IPS-18c (cell line): ENCODE results near the gene BPIFB3.

Source experiments
- H3K4me3 ChIP-seq: 2 replicates; pipeline ENCODE4 v1.7.0; 2013; ENCODE audit warnings: low read depth, mild to moderate bottlenecking, low read length, moderate library complexity; ENCODE audit not compliant: insufficient read depth
- H3K9me3 ChIP-seq: one replicate; pipeline ENCODE4 v1.6.1; 2013; ENCODE audit warnings: mild to moderate bottlenecking, low read length, moderate library complexity; ENCODE audit not compliant: control insufficient read depth, insufficient read depth

The BPIFB3 gene, protein sequence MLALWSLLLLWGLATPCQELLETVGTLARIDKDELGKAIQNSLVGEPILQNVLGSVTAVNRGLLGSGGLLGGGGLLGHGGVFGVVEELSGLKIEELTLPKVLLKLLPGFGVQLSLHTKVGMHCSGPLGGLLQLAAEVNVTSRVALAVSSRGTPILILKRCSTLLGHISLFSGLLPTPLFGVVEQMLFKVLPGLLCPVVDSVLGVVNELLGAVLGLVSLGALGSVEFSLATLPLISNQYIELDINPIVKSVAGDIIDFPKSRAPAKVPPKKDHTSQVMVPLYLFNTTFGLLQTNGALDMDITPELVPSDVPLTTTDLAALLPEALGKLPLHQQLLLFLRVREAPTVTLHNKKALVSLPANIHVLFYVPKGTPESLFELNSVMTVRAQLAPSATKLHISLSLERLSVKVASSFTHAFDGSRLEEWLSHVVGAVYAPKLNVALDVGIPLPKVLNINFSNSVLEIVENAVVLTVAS

DNA sequence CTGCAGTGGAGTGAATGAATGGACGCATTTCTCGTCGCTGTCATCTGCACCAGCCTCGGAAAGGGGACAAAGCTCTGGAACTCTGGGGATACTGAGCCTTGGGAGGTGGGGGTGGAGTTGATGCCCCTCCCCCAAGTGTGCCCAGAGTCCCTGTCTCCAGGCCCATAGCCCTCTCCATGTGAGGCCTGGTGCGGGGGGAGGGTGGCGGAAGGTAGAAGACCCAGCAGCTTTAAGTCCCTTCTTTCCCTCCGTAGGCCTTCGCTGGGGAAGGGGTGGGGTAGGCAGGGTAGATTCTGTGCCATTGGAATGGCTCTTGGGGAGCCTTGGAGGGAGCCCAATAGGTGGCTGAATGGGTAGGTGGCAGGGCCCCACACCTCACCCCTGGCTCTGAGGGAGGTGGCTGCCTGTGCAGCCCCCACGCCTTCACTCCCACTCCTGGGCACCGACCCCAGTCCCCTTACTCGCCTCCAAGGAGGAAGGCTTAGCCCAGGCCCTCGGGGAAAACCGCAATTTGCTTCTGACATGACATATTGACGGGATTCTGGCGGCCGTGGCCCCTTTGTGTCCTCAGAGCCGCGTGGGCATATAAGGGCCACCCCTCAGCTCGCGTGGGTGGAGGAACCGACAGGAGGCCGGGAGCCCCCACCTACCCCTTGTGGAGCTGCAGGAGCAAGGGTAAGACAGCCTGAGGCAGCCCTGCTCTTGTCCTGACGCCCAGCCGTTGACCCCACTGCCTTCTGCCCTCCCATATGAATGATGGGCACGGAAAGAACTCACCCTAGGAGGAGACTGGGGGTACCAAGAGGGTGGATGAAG lies at the start of gene BPIFB3:
Gene BPIFB3 (plus strand): TSS at position 613 of the 816 bp plus-strand sequence. CDS start 1,533 bp downstream, outside the sequence.
- no peaks in the 10 kb centered on the region for H3K9me3 ChIP-seq
- no peak within 1 kb of the TSS for H3K4me3 ChIP-seq

DNA sequence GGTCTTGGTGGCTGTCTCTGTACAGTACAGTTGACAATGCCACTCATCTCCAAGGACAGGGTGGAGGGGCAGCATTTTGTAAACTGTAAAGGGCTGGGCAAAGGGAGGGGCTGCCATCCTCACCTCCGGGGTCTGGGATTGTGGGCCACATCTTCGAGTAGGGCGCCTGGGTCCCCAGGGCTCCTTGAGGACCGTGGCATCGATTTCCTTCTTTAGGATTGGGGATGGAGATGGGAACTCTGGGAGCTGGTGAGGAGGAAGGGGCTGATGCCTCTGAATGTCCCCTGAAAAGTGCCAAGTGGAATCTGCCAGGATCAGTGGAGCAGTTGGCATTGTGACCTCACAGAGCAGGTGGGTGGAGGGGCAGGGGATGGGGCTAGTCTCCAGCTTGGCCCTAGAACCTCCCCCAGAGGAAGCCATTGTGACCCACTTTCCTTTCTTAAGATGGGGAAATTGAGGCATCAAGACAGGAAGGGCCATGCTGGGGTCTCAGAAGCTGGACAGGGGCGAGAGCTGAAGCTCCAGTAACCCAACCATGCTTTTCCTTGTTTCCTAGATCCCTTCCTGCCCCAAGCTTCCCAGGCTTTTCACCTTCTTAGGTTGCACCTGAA lies 49.5 kb upstream of the BPIFB3 start, which contains the start of gene SUN5:
Gene SUN5 (minus strand): TSS at position 293 of the 611 bp plus-strand sequence. CDS start 93 bp downstream, at position 200.
- Histone ChIP-seq H3K4me3 (no peak within 1 kb of the TSS), H3K9me3 (no peaks in the 10 kb centered on the region)

GRCh38 chr20:33005132-33005566 lies 48.6 kb upstream of the BPIFB3 start:
- Histone ChIP-seq H3K9me3 (no peaks in the 10 kb centered on the region), H3K4me3 (no peak overlapping the region)

- Histone ChIP-seq H3K9me3 (no peaks in the 10 kb centered on the region), H3K4me3 (no peak overlapping the region)
These were observed 47.6 kb upstream of the BPIFB3 start for GRCh38 chr20:33005908-33006775.

- H3K9me3 ChIP-seq, result no peaks in the 10 kb centered on the region
- H3K4me3 ChIP-seq, result no peak overlapping the region
These were observed 46.8 kb upstream of the BPIFB3 start for GRCh38 chr20:33006776-33007375.

GRCh38 chr20:33007376-33008335 lies 46.0 kb upstream of the BPIFB3 start, which contains the start of gene BPIFB2:
TSS of gene BPIFB2 (plus strand) at chr20:33007704. CDS start at chr20:33008575, 871 bp downstream.
- Histone ChIP-seq H3K4me3 (no peak within 1 kb of the TSS), H3K9me3 (no peaks in the 10 kb centered on the region)

- no peaks in the 10 kb centered on the region for H3K9me3 ChIP-seq
- H3K4me3 ChIP-seq, result no peak overlapping the region
These were observed 45.1 kb upstream of the BPIFB3 start for GRCh38 chr20:33008336-33009213.

- Histone ChIP-seq H3K9me3 (no peaks in the 10 kb centered on the region), H3K4me3 (no peak overlapping the region)
These were observed 44.2 kb upstream of the BPIFB3 start for GRCh38 chr20:33009214-33010132.

- H3K4me3 ChIP-seq, result no peak overlapping the region
These were observed 43.6 kb upstream of the BPIFB3 start for GRCh38 chr20:33010133-33010504.

GRCh38 chr20:33010674-33011449 lies 42.8 kb upstream of the BPIFB3 start:
- no peaks in the 10 kb centered on the region for H3K9me3 ChIP-seq
- H3K4me3 ChIP-seq, result no peak overlapping the region

More at GRCh38 chr20:33010133-33010504, 43.6 kb upstream of the BPIFB3 start:
- no peaks in the 10 kb centered on the region for H3K9me3 ChIP-seq

DNA sequence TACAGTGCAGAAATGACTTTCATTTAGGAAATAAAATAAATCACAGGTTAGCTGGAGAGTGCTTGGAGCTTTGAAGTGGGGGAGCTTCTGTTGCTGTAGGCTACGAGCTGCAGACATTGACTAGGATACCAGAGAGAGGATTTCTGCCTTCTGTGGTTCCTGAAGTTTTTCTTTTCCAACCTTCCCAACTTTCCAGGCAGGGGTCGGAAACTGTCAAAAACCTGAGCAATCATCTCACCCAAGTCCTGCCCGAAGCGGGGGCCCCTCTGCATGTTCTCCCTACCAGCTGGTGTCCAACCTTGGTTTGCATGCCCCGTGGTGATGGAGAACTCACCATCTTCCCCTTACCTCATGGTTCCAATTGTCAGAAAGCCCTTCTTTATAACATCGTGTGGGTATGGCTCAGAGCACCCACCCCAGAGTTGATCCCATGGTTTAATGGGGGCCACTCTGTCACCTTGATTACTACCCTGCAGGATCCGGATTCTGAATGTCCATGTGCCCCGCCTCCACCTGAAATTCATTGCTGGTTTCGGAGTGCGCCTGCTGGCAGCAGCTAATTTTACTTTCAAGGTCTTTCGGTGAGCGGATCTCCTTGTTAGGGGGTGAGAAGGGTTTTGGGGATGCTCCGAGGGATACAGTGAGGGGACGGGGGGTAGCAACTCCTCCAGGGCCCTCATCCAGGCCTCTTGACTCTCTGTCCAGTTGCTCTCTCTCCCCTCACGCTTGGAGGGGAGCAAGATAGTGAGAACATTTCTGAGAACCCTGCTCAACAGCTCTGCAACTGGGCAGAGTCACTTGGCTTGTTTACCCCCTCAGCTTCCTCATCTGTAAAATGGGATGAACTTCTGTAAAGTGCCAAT lies 41.1 kb upstream of the BPIFB3 start:
- H3K9me3 ChIP-seq, result no peaks in the 10 kb centered on the region
- no peak overlapping the region for H3K4me3 ChIP-seq

- Histone ChIP-seq H3K9me3 (no peaks in the 10 kb centered on the region), H3K4me3 (no peak overlapping the region)
These were observed 39.9 kb upstream of the BPIFB3 start for GRCh38 chr20:33013701-33014326.
